ENCODE results near the gene CENPX.

CENPX gene

GRCh38 chr17:81968850-81969812 is 53.5 kb downstream of the CENPX start:
- DNase-seq (ENCODE audit: low read depth): no peak
- no peak for TF ChIP-seq CTCF (IDR thresholded peaks at IDR 0.05; ENCODE audit: low read depth, low read length, missing control alignments)
- no peak overlapping the region for H3K4me3 ChIP-seq (ENCODE audit: low read depth, low read length)

All from GM12864 (cell line).